ENCODE results near the gene RAG2.

DNA sequence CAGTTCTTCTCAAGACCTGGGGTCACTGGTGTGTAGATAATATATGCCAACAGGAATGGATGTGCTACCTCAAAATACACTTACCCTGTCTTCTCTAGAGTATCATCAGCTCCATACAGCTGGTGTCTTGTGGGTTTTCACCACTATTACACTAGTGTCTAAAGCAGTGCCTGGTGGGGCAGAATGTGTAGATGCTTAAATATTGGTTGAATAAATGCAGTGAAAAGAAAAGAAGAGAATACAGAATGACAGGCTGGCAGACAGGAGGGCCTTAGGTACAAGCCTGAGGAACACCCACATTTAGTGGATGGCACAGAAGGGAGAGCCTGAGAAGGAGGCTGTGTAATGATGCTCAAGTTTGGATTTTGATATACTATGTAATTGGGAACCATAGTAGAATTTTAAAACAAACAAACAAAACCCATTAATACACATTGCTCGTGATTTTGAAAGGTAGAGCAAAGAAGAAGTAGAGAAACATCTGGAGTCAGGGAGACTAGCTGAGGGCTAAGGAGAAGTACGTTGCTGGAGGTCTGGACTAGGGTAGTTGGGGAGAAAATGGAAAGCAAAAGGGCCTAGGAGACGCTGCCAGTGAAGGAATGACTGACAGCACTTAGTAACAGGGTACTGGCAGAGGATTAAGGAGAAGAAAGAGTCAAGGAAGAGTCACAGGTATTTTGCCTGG is 20.5 kb upstream of the RAG2 start:
- TF ChIP-seq FOXA1 (IDR thresholded peaks at IDR 0.05) (no peak), ELF4 (IDR thresholded peaks at IDR 0.05) (no peak), CTBP1 (IDR thresholded peaks at IDR 0.05; ENCODE audit: borderline replicate concordance) (no peak), FOXM1 (IDR thresholded peaks at IDR 0.05; ENCODE audit: borderline replicate concordance) (no peak), BHLHE40 (IDR thresholded peaks at IDR 0.05; ENCODE audit: borderline replicate concordance) (no peak), SUZ12 (IDR thresholded peaks at IDR 0.05) (no peak), FOXK2 (IDR thresholded peaks at IDR 0.05) (no peak), L3MBTL2 (conservative IDR thresholded peaks at IDR 0.05) (no peak)

Data from HEK293T (cell line).